Adrenal gland (tissue), 12 donors: Measurements from ENCODE around the gene ANKRD49. TPM values are rescaled to one million over a fixed set of nuclear protein-coding genes. Genes with fewer than 3 reads are reported as not detected.

Experiments used
- DNase-seq, 7 donors: peaks; one replicate each; pipeline ENCODE4 v3.0.0-alpha.2; 2019 to 2020
- H3K27ac ChIP-seq, 5 donors: fragments of 200-600 bp; sonication (generic) in 4 of 5; 1 replicate in 3 of 5; 2 replicates in 2 of 5; pipeline versions ENCODE4 v1.5.1 to v1.8.0; 2016 to 2020; ENCODE audit warnings: mild to moderate bottlenecking in 1 of 5
- H3K27me3 ChIP-seq: fragments of 200-600 bp; 2 replicates; pipeline ENCODE4 v1.8.0; 2021
- H3K36me3 ChIP-seq, 2 donors: fragments of 200-600 bp; replicated peaks in 1 of 2; 1 replicate in 1 of 2; 2 replicates in 1 of 2; pipeline versions ENCODE4 v1.5.1 to v1.8.0; 2018 to 2022
- H3K4me1 ChIP-seq, 2 donors: fragments of 200-600 bp; replicated peaks in 1 of 2; 1 replicate in 1 of 2; 2 replicates in 1 of 2; pipeline versions ENCODE4 v1.5.1 to v1.8.0; 2018 to 2021
- H3K4me3 ChIP-seq, 4 donors: fragments of 200-600 bp; sonication (generic) in 3 of 4; one replicate each; pipeline ENCODE4 v1.5.1; 2016 to 2018
- H3K9me3 ChIP-seq, 3 donors: fragments of 200-600 bp; sonication (generic) in 1 of 3; replicated peaks in 1 of 3; 1 replicate in 2 of 3; 2 replicates in 1 of 3; pipeline versions ENCODE4 v1.5.1 to v1.8.0; 2016 to 2021
- CTCF ChIP-seq, 6 experiments: fragments of 450-650 bp in 4 of 6; fragments of 200-600 bp in 2 of 6; sonication (generic) in 1 of 6; IDR thresholded peaks; 1 replicate in 5 of 6; 2 replicates in 1 of 6; pipeline versions ENCODE4 v1.5.1 to v1.8.0; 2016 to 2021; ENCODE audit warnings: antibody characterized with exemption in 6 of 6, mild to moderate bottlenecking in 2 of 6, moderate library complexity in 1 of 6
- POLR2A ChIP-seq, 2 donors: fragments of 450-650 bp; IDR thresholded peaks; one replicate each; pipeline ENCODE4 v1.6.1; 2017; ENCODE audit warnings: antibody characterized with exemption in 2 of 2, mild to moderate bottlenecking in 2 of 2, moderate library complexity in 1 of 2
- whole genome bisulfite sequencing, 4 donors: extraction: QIAGEN DNeasy Blood & Tissue Kit in 2 of 4; methylation state at CpG; one replicate each; pipeline versions ENCODE4 v1.1.5 to v1.1.7; 2013 to 2017; 5-methylcytosine and 5-hydroxymethylcytosine counted together
- intact Hi-C, 2 donors: fragments of 100-400 bp; cut with DNase I; formaldehyde crosslinking; loops; one replicate each; pipeline versions ENCODE4 v1.14.1 to v1.15.0; 2022 to 2023
- polyA plus RNA-seq, 3 donors: library from polyadenylated mRNA; stranded (reverse); fragments of 200-250 nt in 2 of 3; fragments of 350-450 nt in 1 of 3; fragmentation: Illumina TruSeq in 1 of 3; extraction: RNeasy Lipid Tissue Mini Kit (QIAGEN cat#74804) in 1 of 3; gene quantifications; one replicate each; pipeline ENCODE4 v1.2.3, GENCODE V29; 2013 to 2014
- total RNA-seq, 9 donors: library from RNA; depleted of rRNA in 4 of 9; stranded (reverse); fragments of >200 nt in 4 of 9; fragments of 120-200 nt in 1 of 9; fragmentation: NEBNext Ultra II Directional in 1 of 9; extraction: Animal tissue kit (Norgen Biotek cat#: 25700) in 1 of 9; gene quantifications; one replicate each; pipeline versions ENCODE4 v1.1.0 to v1.2.4, GENCODE V29; 2013 to 2023
- donor health status: healthy with polysubstance abuse.
- donor health status: Bipolar disorder and iron deficiency.
- donor health status: DM: yes; HTN: yes; CAD: no.
- donor health status: DM: no; HTN: no; CAD: no.
- donor health status: DM: no; HTN: no; CAD: no.
- donor health status: DM: yes; HTN: yes; CAD: no.

Gene ANKRD49
- total and polyA plus RNA-seq, 12 donors = 5.0 to 33.7 (median 12.4) TPM

DNA sequence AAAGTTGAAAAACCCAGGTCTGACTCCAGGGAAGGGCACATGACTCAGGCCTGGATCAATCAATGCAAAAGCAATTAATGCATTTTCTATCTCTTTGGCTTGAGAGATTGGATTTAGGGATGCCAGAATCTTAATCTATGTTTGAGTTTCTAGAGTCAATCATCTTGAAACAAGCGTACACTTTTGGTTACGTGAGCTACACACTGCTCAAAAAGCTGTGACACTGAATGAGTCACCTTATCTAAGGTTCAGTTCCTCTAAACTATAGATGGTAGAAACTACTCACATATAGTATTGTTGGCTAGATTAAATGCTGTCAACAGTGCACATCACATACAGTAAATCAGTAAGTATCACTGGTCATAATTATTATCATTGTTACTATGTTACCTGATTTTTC, 24.4 kb upstream of the ANKRD49 start:
- H3K4me1 ChIP-seq = no peaks in the 10 kb centered on the region
- intact Hi-C loops = no loop called here
- H3K27ac ChIP-seq = no peak overlapping the region
- H3K9me3 ChIP-seq = no peaks in the 10 kb centered on the region
- no peak overlapping the region for H3K4me3 ChIP-seq
- no peak for DNase-seq
- H3K27me3 ChIP-seq = no peaks in the 10 kb centered on the region
- WGBS, 4 donors = 83 to 100% (median 95%) methylated on average over 2 of the region's 2 CpGs
- TF ChIP-seq CTCF (IDR thresholded peaks at IDR 0.05) (no peak), POLR2A (IDR thresholded peaks at IDR 0.05) (no peak)
- peaks cover 0 to 4% of the 10 kb centered on the region in 2 donors for H3K36me3 ChIP-seq

- intact Hi-C loops = no loop called here
- no peak for DNase-seq
- H3K27ac ChIP-seq = no peak overlapping the region
- no peak overlapping the region for H3K4me3 ChIP-seq
- no peaks in the 10 kb centered on the region for H3K9me3 ChIP-seq
- WGBS, 4 donors = 90 to 97% (median 95%) methylated on average over 3 of the region's 3 CpGs
- H3K4me1 ChIP-seq = no peaks in the 10 kb centered on the region
- H3K27me3 ChIP-seq = no peaks in the 10 kb centered on the region
- TF ChIP-seq CTCF (IDR thresholded peaks at IDR 0.05) = no peak
- no peak for TF ChIP-seq POLR2A (IDR thresholded peaks at IDR 0.05)
- H3K36me3 ChIP-seq = peaks cover 0 to 4% of the 10 kb centered on the region in 2 donors
These were observed 20.6 kb upstream of the ANKRD49 start for GRCh38 chr11:94472916-94473799.

DNA sequence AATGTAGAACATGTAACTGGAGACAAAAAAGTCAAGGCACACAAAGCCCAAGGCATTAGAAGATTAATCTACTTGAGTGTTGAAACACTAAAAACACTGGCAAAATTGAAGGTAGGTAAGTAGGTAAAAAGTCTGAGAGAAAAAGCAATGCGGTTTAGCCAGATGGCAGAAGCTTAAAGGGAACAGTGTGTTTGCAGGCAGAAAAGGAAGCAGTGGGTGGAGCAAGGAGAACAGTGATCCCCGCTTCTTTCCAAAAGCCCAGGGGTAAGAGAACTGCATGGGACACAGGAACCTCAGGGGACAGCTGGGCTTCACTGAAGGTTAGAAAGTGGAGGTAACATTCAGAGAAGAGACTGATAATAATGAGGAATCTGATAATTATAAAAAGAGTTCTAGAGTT, 16.2 kb upstream of the ANKRD49 start:
- intact Hi-C loops = no loop called here
- DNase-seq = no peak
- Histone ChIP-seq H3K27me3 (no peaks in the 10 kb centered on the region), H3K9me3 (no peaks in the 10 kb centered on the region), H3K4me3 (no peak overlapping the region), H3K36me3 (peaks cover 0 to 4% of the 10 kb centered on the region in 2 donors), H3K27ac (no peak overlapping the region), H3K4me1 (no peaks in the 10 kb centered on the region)
- 73 to 89% (median 82%) methylated on average over 2 of the region's 2 CpGs for WGBS, 4 donors
- TF ChIP-seq POLR2A (IDR thresholded peaks at IDR 0.05) = no peak
- no peak for TF ChIP-seq CTCF (IDR thresholded peaks at IDR 0.05)

DNA sequence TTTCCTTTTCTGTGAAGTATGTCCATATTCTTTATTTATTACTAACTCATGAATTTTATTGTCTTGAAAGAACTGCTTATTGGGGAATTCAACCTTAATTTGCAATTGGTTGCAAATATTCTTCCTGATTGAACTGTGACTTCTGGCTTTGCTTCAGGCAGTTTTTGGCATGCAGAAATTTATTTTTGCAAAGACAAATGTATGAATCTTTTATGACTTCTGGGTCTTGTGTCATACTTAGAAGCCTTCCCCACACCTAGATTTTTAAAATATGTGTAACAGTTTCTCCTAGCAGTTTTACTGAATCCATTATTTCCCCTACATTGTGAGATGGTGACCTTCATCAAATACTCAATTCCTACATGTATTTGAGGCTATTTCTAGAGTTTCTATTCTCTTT, 12.4 kb upstream of the ANKRD49 start:
- H3K4me1 ChIP-seq = no peaks in the 10 kb centered on the region
- TF ChIP-seq POLR2A (IDR thresholded peaks at IDR 0.05) = no peak
- TF ChIP-seq CTCF (IDR thresholded peaks at IDR 0.05) = no peak
- no peaks in the 10 kb centered on the region for H3K9me3 ChIP-seq
- H3K27me3 ChIP-seq = no peaks in the 10 kb centered on the region
- H3K27ac ChIP-seq = no peak overlapping the region
- peaks cover 0 to 11% of the 10 kb centered on the region in 2 donors for H3K36me3 ChIP-seq
- DNase-seq = no peak
- intact Hi-C loops = no loop called here
- H3K4me3 ChIP-seq = no peak overlapping the region
